NCI-H2107 treated with DMSO at 0.1 percent for 48 hours (cell line): ENCODE results near the gene FOXO3.

ENCODE experiments used
- DNase-seq: peaks from one replicate; lab custom pipeline; 2025; ENCODE audit not compliant: unreplicated experiment; lab: John Stamatoyannopoulos, UW

FOXO3 gene

DNA sequence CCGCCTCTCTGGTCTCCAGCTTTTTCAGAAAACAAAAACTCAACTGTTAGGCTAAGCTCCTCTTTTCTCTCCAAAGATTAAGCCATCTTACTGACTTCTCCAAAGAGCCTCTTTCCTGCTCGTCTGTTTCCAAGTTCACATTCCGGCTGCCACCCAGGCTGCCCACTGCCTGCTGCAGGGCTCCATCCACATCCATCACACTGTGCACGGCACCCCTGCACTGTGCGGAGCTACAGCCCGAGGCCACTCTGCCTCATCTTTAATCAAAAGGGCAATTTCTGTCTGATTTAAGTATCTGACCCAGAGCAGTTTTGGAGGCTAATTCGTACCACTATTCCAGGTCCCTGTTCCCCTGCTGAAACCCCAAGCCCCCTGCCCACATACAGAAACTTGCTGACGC, 145.9 kb downstream of the FOXO3 start:
- DNase-seq = no peak

DNA sequence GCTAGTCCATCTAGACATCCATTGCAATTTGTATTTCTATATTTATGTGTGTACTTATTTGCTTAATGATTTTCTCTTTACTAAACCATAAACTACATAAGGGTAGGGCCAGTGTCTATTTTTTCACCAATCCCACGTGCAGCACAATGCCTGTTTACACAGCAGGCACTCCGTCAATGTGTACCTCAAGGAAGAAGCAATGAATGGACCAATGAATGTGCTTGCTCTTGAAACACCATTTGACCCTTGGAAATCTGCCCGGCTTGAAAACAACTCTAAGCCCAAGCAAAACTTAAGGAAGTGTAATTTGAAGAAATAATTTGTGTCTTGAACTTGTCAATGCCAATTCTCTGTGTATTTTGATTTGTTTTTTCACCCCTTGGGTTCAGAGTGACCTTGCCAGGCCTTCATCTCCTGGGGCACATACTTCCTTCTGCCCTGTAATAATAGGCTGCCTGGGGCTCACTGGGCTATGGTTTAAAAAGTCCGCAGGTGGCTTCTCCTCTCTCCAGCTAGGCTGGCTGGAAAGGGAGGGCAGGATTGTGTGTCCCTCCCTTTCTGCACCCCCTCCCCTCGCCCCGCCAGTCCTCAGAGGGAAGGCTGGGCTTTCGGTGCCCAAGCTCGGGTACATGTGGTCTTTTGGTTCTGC, 146.7 kb downstream of the FOXO3 start:
- DNase-seq = no peak

DNA sequence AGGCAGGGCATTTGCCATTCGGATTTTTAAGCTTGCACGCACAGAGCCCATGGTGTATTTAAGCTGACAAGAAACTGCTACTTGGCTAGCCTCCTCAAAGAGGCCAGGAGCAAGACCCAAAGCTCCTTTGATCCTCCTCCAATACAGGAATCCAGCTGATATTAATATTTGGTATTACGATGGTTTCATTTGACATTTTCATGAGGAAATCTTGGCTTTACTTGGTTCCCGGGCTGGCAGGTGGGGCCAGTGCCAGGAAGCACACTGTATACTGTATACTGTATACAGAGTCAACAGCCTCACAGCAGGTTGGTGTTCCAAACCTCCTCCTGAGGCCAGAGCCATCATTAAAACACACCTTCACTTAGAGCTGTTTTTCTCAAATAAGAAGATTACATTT, 149.3 kb downstream of the FOXO3 start:
- no peak for DNase-seq

GRCh38 chr6:108710551-108710950, 149.8 kb downstream of the FOXO3 start:
- no peak for DNase-seq

- DNase-seq = no peak
These were observed 150.4 kb downstream of the FOXO3 start for GRCh38 chr6:108711071-108711470.

- DNase-seq = no peak
These were observed 151.1 kb downstream of the FOXO3 start for GRCh38 chr6:108711826-108712225.

DNA sequence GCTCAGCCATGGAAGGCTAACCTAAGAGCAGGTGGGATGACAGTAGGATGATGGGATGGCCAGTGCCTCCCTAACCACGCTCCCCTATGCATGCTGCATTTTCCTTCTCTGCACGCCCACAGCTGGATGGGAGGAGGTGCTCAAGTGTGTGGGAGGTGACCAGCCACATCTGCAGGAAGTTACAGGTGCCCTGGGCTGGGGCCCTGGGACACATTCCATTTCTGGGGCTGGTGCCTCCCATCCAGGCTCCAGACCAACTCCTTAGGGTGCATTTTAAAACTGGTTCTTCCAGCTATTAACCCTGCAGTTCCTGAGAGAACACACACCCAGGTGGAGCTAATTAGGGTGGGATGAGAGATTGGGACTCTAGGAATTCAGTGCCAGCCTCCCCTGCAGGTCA, 152.2 kb downstream of the FOXO3 start:
- no peak for DNase-seq

GRCh38 chr6:108714101-108714765, 153.5 kb downstream of the FOXO3 start:
- DNase-seq = no peak

DNA sequence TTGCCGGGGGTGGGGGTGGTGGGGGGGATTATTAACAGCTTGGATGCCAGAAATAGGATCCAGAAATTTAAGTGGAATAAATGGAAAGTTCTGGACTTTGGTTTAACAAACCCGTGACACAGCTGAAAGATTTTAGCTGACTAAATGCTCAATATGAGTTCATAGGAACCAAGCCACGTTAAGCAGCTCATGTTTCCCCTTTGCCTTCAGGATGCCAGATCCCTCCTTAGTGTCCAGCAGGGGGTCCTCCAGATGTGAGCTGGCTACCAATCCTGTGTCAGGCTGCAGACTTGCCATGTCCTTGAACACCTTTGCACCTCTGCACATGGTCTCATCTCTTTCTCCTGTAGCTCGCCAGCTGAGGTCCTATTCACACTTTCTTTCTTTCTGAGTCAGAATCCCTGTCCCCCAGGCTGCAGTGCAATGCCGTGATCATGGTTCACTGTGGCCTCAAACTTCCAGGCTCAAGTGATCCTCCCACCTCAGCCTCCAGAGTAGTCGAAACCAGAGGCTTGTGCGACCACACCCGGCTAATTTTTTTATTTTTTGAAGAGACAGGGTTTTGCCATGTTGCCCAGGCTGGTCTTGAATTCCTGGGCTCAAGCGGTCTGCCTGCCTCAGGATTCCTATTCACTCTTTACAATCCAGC, 154.2 kb downstream of the FOXO3 start:
- no peak for DNase-seq

GRCh38 chr6:108715832-108716231, 155.1 kb downstream of the FOXO3 start:
- no peak for DNase-seq

- no peak for DNase-seq
These were observed 156.4 kb downstream of the FOXO3 start for GRCh38 chr6:108716801-108717791.

- DNase-seq = no peak
These were observed 158.8 kb downstream of the FOXO3 start for GRCh38 chr6:108719477-108719876.

DNA sequence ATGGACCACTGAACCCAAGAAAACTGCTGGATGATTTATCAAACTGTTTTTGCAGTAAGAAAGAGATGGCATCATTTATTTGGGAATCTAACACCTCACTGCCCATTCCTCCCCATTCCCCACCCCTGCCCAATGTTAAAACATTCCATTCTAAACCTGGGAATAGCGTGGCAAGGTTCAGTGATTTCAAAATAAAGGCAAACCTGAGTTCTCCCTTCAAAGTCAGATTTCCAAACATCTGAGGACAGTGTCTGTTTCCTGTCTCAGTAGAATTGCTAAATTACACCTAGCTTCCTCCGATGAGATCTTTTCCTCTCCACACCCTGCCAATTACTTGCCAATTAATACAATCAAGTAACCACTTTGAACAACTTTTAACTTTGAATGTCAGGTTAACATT, 160.1 kb downstream of the FOXO3 start:
- DNase-seq = no peak

DNA sequence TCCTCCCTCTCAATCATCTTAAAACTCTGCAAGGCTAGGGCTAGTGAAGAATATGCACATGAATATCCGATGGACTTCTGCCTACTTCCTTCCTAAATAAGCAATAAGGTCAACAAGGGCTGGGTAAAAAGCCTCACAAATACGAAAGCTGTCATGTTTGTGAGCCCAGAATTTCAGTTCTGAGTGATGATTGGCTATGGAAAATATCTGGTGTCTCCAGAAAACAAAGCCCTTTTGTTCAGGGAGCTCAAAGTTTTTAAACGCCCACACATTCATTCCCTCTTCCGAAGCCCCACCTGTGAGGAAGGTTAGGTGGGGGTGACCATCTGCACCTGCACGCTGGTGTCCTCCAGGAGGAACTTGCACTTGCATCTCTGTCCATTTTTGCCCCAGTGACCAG, 160.6 kb downstream of the FOXO3 start:
- DNase-seq = no peak

- DNase-seq = no peak
These were observed 162.9 kb downstream of the FOXO3 start for GRCh38 chr6:108723594-108723993.

- DNase-seq = no peak
These were observed 166.1 kb downstream of the FOXO3 start for GRCh38 chr6:108726726-108727339.

- no peak for DNase-seq
These were observed 167.4 kb downstream of the FOXO3 start for GRCh38 chr6:108727966-108728730.

DNA sequence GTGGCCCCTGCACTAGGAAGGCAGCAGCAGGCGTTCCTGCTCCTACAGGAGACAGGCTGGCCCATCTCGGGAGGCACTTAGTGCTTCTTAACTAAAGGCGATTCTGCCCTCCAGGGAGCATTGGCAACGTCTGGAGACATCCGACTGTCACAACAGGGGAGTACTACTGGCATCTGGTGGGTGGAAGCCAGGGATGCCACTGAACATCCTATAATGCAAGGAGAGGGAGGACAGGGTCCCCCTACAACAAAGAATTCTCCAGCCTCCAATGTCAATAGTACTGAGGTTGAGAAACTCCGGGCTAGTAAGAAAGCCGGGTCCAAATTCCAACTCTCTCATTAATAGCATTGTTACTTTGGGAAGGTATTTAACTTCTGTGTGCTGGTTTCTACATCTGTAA, 168.1 kb downstream of the FOXO3 start:
- DNase-seq = no peak

GRCh38 chr6:108730635-108731515, 170.2 kb downstream of the FOXO3 start:
- peak; percentile 70 for DNase-seq
